HepG2 (cell line): ENCODE measurements around the gene BFSP1. TPM values are rescaled to one million over a fixed set of nuclear protein-coding genes. Genes with fewer than 3 reads are reported as not detected.

Experiments
- BRD4 ChIP-seq: sonication (generic); formaldehyde crosslinking; IDR thresholded peaks from 2 replicates; pipeline ENCODE4 v1.4.0; 2020; ENCODE audit warnings: missing genetic modification reagents
- CEBPB ChIP-seq: IDR thresholded peaks from 2 replicates; pipeline ENCODE4 v1.6.1; 2011; ENCODE audit warnings: low read depth, low read length, improper control_type of control experiment, borderline replicate concordance
- FOXK1 ChIP-seq: sonication (generic); formaldehyde crosslinking; IDR thresholded peaks from 2 replicates; pipeline ENCODE4 v1.4.0; 2020; ENCODE audit warnings: low read depth, missing genetic modification reagents, borderline replicate concordance
- GZF1 ChIP-seq: sonication (generic); formaldehyde crosslinking; IDR thresholded peaks from 2 replicates; pipeline ENCODE4 v1.5.1; 2020; ENCODE audit warnings: mild to moderate bottlenecking, missing genetic modification reagents
- IKZF1 ChIP-seq: fragments of 450-650 bp; IDR thresholded peaks from 2 replicates; pipeline ENCODE4 v1.7.1; 2016
- LBX2 ChIP-seq: sonication (generic); formaldehyde crosslinking; IDR thresholded peaks from 2 replicates; pipeline ENCODE4 v1.5.0; 2020; ENCODE audit warnings: missing genetic modification reagents, mild to moderate bottlenecking, borderline replicate concordance
- MED13 ChIP-seq: sonication (generic); formaldehyde crosslinking; IDR thresholded peaks from 2 replicates; pipeline ENCODE4 v1.5.0; 2020; ENCODE audit warnings: missing genetic modification reagents
- MYNN ChIP-seq: sonication (generic); formaldehyde crosslinking; IDR thresholded peaks from 2 replicates; pipeline ENCODE4 v1.4.0; 2020; ENCODE audit warnings: mild to moderate bottlenecking, low read depth, missing genetic modification reagents
- SNAPC4 ChIP-seq: sonication (generic); formaldehyde crosslinking; IDR thresholded peaks from 2 replicates; pipeline ENCODE4 v1.4.0; 2020; ENCODE audit warnings: mild to moderate bottlenecking, missing genetic modification reagents
- SP2 ChIP-seq: sonication (generic); formaldehyde crosslinking; IDR thresholded peaks from 2 replicates; pipeline ENCODE4 v1.5.1; 2020; ENCODE audit warnings: mild to moderate bottlenecking, missing genetic modification reagents
- SPEN ChIP-seq: sonication (generic); formaldehyde crosslinking; IDR thresholded peaks from 2 replicates; pipeline ENCODE4 v1.5.1; 2020; ENCODE audit warnings: low read depth, mild to moderate bottlenecking, missing genetic modification reagents
- SRY ChIP-seq: sonication (generic); formaldehyde crosslinking; IDR thresholded peaks from 2 replicates; pipeline ENCODE4 v1.8.0; 2022; ENCODE audit warnings: mild to moderate bottlenecking, missing genetic modification reagents
- TFDP1 ChIP-seq: IDR thresholded peaks from 2 replicates; pipeline ENCODE4 v1.6.1; 2016; ENCODE audit warnings: missing compliant biosample characterization, missing genetic modification reagents, borderline replicate concordance
- U2AF2 ChIP-seq: fragments of 200-400 bp; formaldehyde crosslinking; IDR thresholded peaks from 2 replicates; pipeline ENCODE4 v1.6.1; 2017; ENCODE audit warnings: low read depth, mild to moderate bottlenecking, low read length
- UBTF ChIP-seq: sonication (generic); formaldehyde crosslinking; IDR thresholded peaks from 2 replicates; pipeline ENCODE4 v1.4.0; 2020; ENCODE audit warnings: mild to moderate bottlenecking, missing genetic modification reagents
- ZBTB7A ChIP-seq: sonication (generic); formaldehyde crosslinking; IDR thresholded peaks from 2 replicates; pipeline ENCODE4 v1.8.0; 2022; ENCODE audit warnings: mild to moderate bottlenecking, missing genetic modification reagents
- ZNF225 ChIP-seq: sonication (generic); formaldehyde crosslinking; IDR thresholded peaks from 2 replicates; pipeline ENCODE4 v1.4.0; 2020; ENCODE audit warnings: mild to moderate bottlenecking, missing genetic modification reagents
- ZNF235 ChIP-seq: sonication (generic); formaldehyde crosslinking; IDR thresholded peaks from 2 replicates; pipeline ENCODE4 v1.8.1; 2023; ENCODE audit warnings: mild to moderate bottlenecking, missing genetic modification reagents, borderline replicate concordance
- ZNF24 ChIP-seq: fragments of 450-650 bp; IDR thresholded peaks from 2 replicates; pipeline ENCODE4 v1.6.1; 2017; ENCODE audit warnings: antibody characterized with exemption, mild to moderate bottlenecking
- ZNF30 ChIP-seq: sonication (generic); formaldehyde crosslinking; IDR thresholded peaks from 2 replicates; pipeline ENCODE4 v1.5.0; 2020; ENCODE audit warnings: mild to moderate bottlenecking, missing genetic modification reagents
- ZNF530 ChIP-seq: sonication (generic); formaldehyde crosslinking; IDR thresholded peaks from 2 replicates; pipeline ENCODE4 v1.5.0; 2020; ENCODE audit warnings: low read depth, mild to moderate bottlenecking, missing genetic modification reagents
- ZSCAN30 ChIP-seq: sonication (generic); formaldehyde crosslinking; IDR thresholded peaks from 2 replicates; pipeline ENCODE4 v1.5.0; 2020; ENCODE audit warnings: mild to moderate bottlenecking, missing genetic modification reagents
- polyA plus RNA-seq, 8 experiments: library from polyadenylated mRNA; depleted of rRNA in 3 of 8; stranded (reverse) in 7 of 8; unstranded in 1 of 8; fragments of >200 nt; fragmentation: Illumina TruSeq in 4 of 8; extraction: Trizol in 4 of 8; gene quantifications; 2 replicates each; pipeline versions ENCODE4 v1.2.1 to v1.2.3, GENCODE V29; 2011 to 2016; ENCODE audit warnings: low read depth in 4 of 8, missing spikeins in 1 of 8, mixed read lengths in 1 of 8; ENCODE audit not compliant: insufficient read depth in 1 of 8
- total RNA-seq, 5 experiments: library from RNA; depleted of rRNA; stranded (reverse); fragments of >200 nt; fragmentation: Illumina TruSeq; extraction: Trizol; gene quantifications; 2 replicates each; pipeline ENCODE4 v1.2.3, GENCODE V29; 2016; ENCODE audit warnings: low read depth in 1 of 5

Gene BFSP1
- total and polyA plus RNA-seq, 2 of the 13 experiments (the other 11 are each of a cell fraction or from before 2014, with no cell fraction given) = 0.22 to 0.26 TPM

- TF ChIP-seq SNAPC4 (CRISPR knock-in tag) = peak; percentile 93
- TF ChIP-seq MED13 (CRISPR knock-in tag) = 0 out of 2 replicates have a peak, but pooled peaks have one; percentile 50
- TF ChIP-seq ZBTB7A = 0 out of 2 replicates have a peak, but pooled peaks have one; percentile 58
- TF ChIP-seq ZNF225 = peak; percentile 96
- peak; percentile 67; the same call in 1 of the 2 replicates for TF ChIP-seq SRY
- no peak for TF ChIP-seq IKZF1
- no peak for TF ChIP-seq ZNF30 (CRISPR knock-in tag)
- TF ChIP-seq U2AF2 = no peak
- 0 out of 2 replicates have a peak, but pooled peaks have one; percentile 22 for TF ChIP-seq LBX2
- TF ChIP-seq ZSCAN30 (CRISPR knock-in tag) = no peak
- 0 out of 2 replicates have a peak, but pooled peaks have one; percentile 48 for TF ChIP-seq BRD4 (CRISPR knock-in tag)
- TF ChIP-seq ZNF530 = no peak
- TF ChIP-seq CEBPB = no peak
- 0 out of 2 replicates have a peak, but pooled peaks have one; percentile 13 for TF ChIP-seq ZNF24
- 0 out of 2 replicates have a peak, but pooled peaks have one; percentile 88 for TF ChIP-seq MYNN
- TF ChIP-seq UBTF (CRISPR knock-in tag) = peak; percentile 83
- no peak for TF ChIP-seq FOXK1 (CRISPR knock-in tag)
- no peak for TF ChIP-seq ZNF235 (CRISPR knock-in tag)
- TF ChIP-seq GZF1 (CRISPR knock-in tag) = no peak
- peak; percentile 46; the same call in 1 of the 2 replicates for TF ChIP-seq SPEN
- peak; percentile 51 for TF ChIP-seq SP2 (CRISPR knock-in tag)
- peak; percentile 57; the same call in 1 of the 2 replicates for TF ChIP-seq TFDP1
Measured at GRCh38 chr20:17504898-17505635, 26.1 kb downstream of the BFSP1 start (continued).
